HepG2 (cell line): ENCODE results near the gene GDAP1L1. TPM values are rescaled to one million over a fixed set of nuclear protein-coding genes. Genes with fewer than 3 reads are reported as not detected.
A peak's percentile ranks its signal among the peaks of the same experiment; 100 is the strongest.

Experiments used
- CC2D1A ChIP-seq: sonication (generic); formaldehyde crosslinking; IDR thresholded peaks from 2 replicates; pipeline ENCODE4 v1.8.1; 2023; ENCODE audit warnings: mild to moderate bottlenecking, missing genetic modification reagents
- EZH2 ChIP-seq: conservative IDR thresholded peaks from 2 replicates; pipeline ENCODE4 v1.6.1; 2012; ENCODE audit warnings: mild to moderate bottlenecking, low read depth, low read length, moderate library complexity
- FUBP1 ChIP-seq: sonication (generic); formaldehyde crosslinking; IDR thresholded peaks from 2 replicates; pipeline ENCODE4 v1.5.1; 2020; ENCODE audit warnings: missing genetic modification reagents, mild to moderate bottlenecking, borderline replicate concordance
- HNRNPH1 ChIP-seq: fragments of 200-400 bp; formaldehyde crosslinking; optimal IDR thresholded peaks from 2 replicates; pipeline ENCODE3; 2017; ENCODE audit warnings: mild to moderate bottlenecking, low read depth, low read length
- KLF11 ChIP-seq: IDR thresholded peaks from 2 replicates; pipeline ENCODE4 v1.6.1; 2016; ENCODE audit warnings: missing compliant biosample characterization
- MEIS2 ChIP-seq: sonication (generic); formaldehyde crosslinking; IDR thresholded peaks from 2 replicates; pipeline ENCODE4 v1.9.0; 2021; ENCODE audit warnings: mild to moderate bottlenecking, missing genetic modification reagents
- NFYC ChIP-seq: IDR thresholded peaks from 2 replicates; pipeline ENCODE4 v1.6.1; 2016; ENCODE audit warnings: missing genetic modification reagents, missing compliant biosample characterization
- RELA ChIP-seq: sonication (generic); formaldehyde crosslinking; IDR thresholded peaks from 2 replicates; pipeline ENCODE4 v1.4.0; 2020; ENCODE audit warnings: missing genetic modification reagents
- TAF15 ChIP-seq: fragments of 200-400 bp; formaldehyde crosslinking; IDR thresholded peaks from one replicate; pipeline ENCODE4 v1.6.1; 2018; ENCODE audit warnings: mild to moderate bottlenecking, low read depth, low read length; ENCODE audit not compliant: poor library complexity, severe bottlenecking
- TFAP4 ChIP-seq: sonication (generic); IDR thresholded peaks from 2 replicates; pipeline ENCODE4 v1.6.1; 2016; ENCODE audit warnings: low read depth, borderline replicate concordance
- XBP1 ChIP-seq: sonication (generic); formaldehyde crosslinking; IDR thresholded peaks from 2 replicates; pipeline ENCODE4 v1.5.0; 2020; ENCODE audit warnings: missing genetic modification reagents
- ZFP62 ChIP-seq: sonication (generic); formaldehyde crosslinking; IDR thresholded peaks from 2 replicates; pipeline ENCODE4 v1.4.0; 2020; ENCODE audit warnings: missing genetic modification reagents
- ZNF121 ChIP-seq: sonication (generic); formaldehyde crosslinking; IDR thresholded peaks from 2 replicates; pipeline ENCODE4 v1.5.0; 2020; ENCODE audit warnings: mild to moderate bottlenecking, missing genetic modification reagents
- ZNF234 ChIP-seq: sonication (generic); formaldehyde crosslinking; conservative IDR thresholded peaks from 2 replicates; pipeline ENCODE4 v1.5.1; 2020; ENCODE audit warnings: mild to moderate bottlenecking, missing genetic modification reagents
- ZNF580 ChIP-seq: IDR thresholded peaks from 2 replicates; pipeline ENCODE4 v1.6.1; 2016; ENCODE audit warnings: low read depth, borderline replicate concordance
- ZNF704 ChIP-seq: sonication (generic); formaldehyde crosslinking; IDR thresholded peaks from 2 replicates; pipeline ENCODE4 v1.8.1; 2023; ENCODE audit warnings: mild to moderate bottlenecking, inconsistent platforms, moderate library complexity, missing genetic modification reagents, borderline replicate concordance
- ZUFSP ChIP-seq: sonication (generic); formaldehyde crosslinking; IDR thresholded peaks from 2 replicates; pipeline ENCODE4 v1.9.0; 2021; ENCODE audit warnings: missing genetic modification reagents, mild to moderate bottlenecking, borderline replicate concordance
- polyA plus RNA-seq, 8 experiments: library from polyadenylated mRNA; depleted of rRNA in 3 of 8; stranded (reverse) in 7 of 8; unstranded in 1 of 8; fragments of >200 nt; fragmentation: Illumina TruSeq in 4 of 8; extraction: Trizol in 4 of 8; gene quantifications; 2 replicates each; pipeline versions ENCODE4 v1.2.1 to v1.2.3, GENCODE V29; 2011 to 2016; ENCODE audit warnings: low read depth in 4 of 8, missing spikeins in 1 of 8, mixed read lengths in 1 of 8; ENCODE audit not compliant: insufficient read depth in 1 of 8
- total RNA-seq, 5 experiments: library from RNA; depleted of rRNA; stranded (reverse); fragments of >200 nt; fragmentation: Illumina TruSeq; extraction: Trizol; gene quantifications; 2 replicates each; pipeline ENCODE4 v1.2.3, GENCODE V29; 2016; ENCODE audit warnings: low read depth in 1 of 5
- TF ChIP-seq, protein P1 (sequence below): sonication (generic); formaldehyde crosslinking; IDR thresholded peaks from 2 replicates; pipeline ENCODE4 v1.4.0; 2020; ENCODE audit warnings: mild to moderate bottlenecking, missing genetic modification reagents

GDAP1L1 gene
- total and polyA plus RNA-seq, 2 of the 13 experiments (the other 11 are each of a cell fraction or from before 2014, with no cell fraction given): 0.04 TPM; not detected in 1

GRCh38 chr20:44247586-44248409, 690 bp downstream of the GDAP1L1 start (continued):
- TF ChIP-seq ZNF580 (peak; percentile 100), TAF15 (peak; percentile 80), ZNF121 (CRISPR knock-in tag) (peak; percentile 65; the same call in 1 of the 2 replicates), XBP1 (CRISPR knock-in tag) (peak; percentile 98), FUBP1 (CRISPR knock-in tag) (no peak), ZFP62 (CRISPR knock-in tag) (no peak), CC2D1A (CRISPR knock-in tag) (0 out of 2 replicates have a peak, but pooled peaks have one; percentile 49), KLF11 (CRISPR knock-in tag) (peak; percentile 100), ZUFSP (CRISPR knock-in tag) (no peak), NFYC (peak; percentile 61), HNRNPH1 (no peak), MEIS2 (CRISPR knock-in tag) (peak; percentile 99), TFAP4 (no peak), ZNF234 (CRISPR knock-in tag) (no peak), RELA (CRISPR knock-in tag) (peak; percentile 91), EZH2 (no peak), ZNF704 (CRISPR knock-in tag) (peak; percentile 98)
- TF ChIP-seq, protein P1, sequence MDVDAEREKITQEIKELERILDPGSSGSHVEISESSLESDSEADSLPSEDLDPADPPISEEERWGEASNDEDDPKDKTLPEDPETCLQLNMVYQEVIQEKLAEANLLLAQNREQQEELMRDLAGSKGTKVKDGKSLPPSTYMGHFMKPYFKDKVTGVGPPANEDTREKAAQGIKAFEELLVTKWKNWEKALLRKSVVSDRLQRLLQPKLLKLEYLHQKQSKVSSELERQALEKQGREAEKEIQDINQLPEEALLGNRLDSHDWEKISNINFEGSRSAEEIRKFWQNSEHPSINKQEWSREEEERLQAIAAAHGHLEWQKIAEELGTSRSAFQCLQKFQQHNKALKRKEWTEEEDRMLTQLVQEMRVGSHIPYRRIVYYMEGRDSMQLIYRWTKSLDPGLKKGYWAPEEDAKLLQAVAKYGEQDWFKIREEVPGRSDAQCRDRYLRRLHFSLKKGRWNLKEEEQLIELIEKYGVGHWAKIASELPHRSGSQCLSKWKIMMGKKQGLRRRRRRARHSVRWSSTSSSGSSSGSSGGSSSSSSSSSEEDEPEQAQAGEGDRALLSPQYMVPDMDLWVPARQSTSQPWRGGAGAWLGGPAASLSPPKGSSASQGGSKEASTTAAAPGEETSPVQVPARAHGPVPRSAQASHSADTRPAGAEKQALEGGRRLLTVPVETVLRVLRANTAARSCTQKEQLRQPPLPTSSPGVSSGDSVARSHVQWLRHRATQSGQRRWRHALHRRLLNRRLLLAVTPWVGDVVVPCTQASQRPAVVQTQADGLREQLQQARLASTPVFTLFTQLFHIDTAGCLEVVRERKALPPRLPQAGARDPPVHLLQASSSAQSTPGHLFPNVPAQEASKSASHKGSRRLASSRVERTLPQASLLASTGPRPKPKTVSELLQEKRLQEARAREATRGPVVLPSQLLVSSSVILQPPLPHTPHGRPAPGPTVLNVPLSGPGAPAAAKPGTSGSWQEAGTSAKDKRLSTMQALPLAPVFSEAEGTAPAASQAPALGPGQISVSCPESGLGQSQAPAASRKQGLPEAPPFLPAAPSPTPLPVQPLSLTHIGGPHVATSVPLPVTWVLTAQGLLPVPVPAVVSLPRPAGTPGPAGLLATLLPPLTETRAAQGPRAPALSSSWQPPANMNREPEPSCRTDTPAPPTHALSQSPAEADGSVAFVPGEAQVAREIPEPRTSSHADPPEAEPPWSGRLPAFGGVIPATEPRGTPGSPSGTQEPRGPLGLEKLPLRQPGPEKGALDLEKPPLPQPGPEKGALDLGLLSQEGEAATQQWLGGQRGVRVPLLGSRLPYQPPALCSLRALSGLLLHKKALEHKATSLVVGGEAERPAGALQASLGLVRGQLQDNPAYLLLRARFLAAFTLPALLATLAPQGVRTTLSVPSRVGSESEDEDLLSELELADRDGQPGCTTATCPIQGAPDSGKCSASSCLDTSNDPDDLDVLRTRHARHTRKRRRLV (CRISPR knock-in tag): peak; percentile 97
